NCI-H524 treated with DMSO at 0.1 percent for 48 hours (cell line): ENCODE data around the gene PRTN3.
"Not testable (repeated sequence)": the region's sequence is repeated elsewhere in the genome, so short reads cannot be mapped to it uniquely, and the experiment has no call there.

ENCODE experiments used
- DNase-seq: peaks from one replicate; lab custom pipeline; 2025; lab: John Stamatoyannopoulos, UW

PRTN3 gene

DNA sequence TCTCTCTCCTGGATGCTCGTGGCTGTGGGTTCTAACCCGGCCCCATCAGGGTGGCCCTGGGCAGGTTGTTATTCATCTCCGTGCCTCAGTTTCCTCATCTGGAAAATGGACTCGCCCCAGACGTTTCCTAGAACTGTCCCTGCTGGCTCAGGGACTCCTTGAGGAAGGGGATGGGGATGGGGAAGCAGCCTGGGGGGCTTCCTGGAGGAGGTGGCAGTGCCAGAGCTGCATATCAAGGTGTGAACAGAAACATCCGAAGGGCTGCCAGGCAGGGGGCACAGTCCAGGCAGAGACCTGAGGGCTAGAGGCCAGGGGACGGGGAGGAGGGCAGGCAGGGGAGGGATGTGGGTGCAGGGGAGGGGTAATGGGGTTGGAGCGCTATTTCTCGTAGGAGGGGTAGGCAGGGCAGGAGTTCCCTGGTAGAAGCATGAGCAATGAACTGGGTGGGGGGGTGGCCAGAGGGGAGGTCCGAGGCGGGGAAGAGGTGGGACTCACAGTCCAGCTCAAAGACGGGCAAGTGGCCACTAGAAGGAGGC lies 7.7 kb downstream of the PRTN3 start:
- no peak for DNase-seq

- DNase-seq: not testable (repeated sequence)
Observed at GRCh38 chr19:849195-849594, 8.4 kb downstream of the PRTN3 start.

GRCh38 chr19:850221-850978 lies 9.6 kb downstream of the PRTN3 start:
- no peak for DNase-seq

GRCh38 chr19:850979-851335 lies 10.2 kb downstream of the PRTN3 start:
- no peak for DNase-seq

GRCh38 chr19:852136-853013 lies 11.6 kb downstream of the PRTN3 start, which contains the start of gene ELANE:
Gene ELANE, plus strand, starts transcription at chr19:852303. Its CDS starts 26 bp downstream, at chr19:852329.
- no peak for DNase-seq

DNA sequence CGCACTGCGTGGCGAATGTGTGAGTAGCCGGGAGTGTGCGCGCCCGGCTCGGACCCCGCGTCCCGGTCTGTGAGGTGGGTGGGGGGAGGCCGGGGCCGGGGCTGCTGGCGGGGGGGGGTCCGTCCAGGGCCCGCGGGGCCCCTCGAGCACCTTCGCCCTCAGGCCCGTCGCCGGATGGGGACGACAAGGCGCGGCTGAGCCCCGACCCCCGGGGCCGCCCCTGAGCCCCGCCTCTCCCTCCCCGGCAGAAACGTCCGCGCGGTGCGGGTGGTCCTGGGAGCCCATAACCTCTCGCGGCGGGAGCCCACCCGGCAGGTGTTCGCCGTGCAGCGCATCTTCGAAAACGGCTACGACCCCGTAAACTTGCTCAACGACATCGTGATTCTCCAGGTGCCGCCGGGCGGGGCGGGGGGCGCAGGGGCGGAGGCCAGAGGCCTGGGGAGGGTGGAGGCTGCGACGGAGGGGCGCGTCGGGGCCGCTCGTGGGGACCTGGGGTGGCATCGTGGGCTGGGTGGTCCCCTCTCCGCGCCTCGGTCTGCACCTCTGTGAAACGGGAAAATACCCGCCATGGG lies 12.3 kb downstream of the PRTN3 start:
- no peak for DNase-seq

- not testable (repeated sequence) for DNase-seq
Observed at GRCh38 chr19:853614-854220, 12.9 kb downstream of the PRTN3 start.

- DNase-seq: no peak
Observed at GRCh38 chr19:854549-854948, 13.8 kb downstream of the PRTN3 start.

DNA sequence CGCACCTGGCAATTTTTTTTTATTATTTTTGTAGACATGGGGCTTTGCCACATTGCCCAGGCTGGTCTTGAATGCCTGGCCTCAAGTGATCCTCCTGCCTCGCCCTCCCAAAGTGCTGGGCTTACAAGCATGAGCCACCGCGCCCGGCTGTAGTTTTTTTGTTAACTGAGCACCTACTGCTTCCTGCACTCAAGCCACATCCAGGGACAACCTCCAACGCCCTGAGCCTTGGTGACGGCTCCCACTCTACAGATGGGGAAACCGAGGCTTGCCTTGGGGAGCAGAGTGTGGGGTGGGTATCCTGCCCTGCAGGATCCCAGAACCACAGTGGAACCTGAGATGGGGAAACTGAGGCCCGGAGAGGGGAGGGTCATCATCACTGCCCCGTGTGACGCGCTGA lies 14.3 kb downstream of the PRTN3 start:
- DNase-seq: no peak

DNA sequence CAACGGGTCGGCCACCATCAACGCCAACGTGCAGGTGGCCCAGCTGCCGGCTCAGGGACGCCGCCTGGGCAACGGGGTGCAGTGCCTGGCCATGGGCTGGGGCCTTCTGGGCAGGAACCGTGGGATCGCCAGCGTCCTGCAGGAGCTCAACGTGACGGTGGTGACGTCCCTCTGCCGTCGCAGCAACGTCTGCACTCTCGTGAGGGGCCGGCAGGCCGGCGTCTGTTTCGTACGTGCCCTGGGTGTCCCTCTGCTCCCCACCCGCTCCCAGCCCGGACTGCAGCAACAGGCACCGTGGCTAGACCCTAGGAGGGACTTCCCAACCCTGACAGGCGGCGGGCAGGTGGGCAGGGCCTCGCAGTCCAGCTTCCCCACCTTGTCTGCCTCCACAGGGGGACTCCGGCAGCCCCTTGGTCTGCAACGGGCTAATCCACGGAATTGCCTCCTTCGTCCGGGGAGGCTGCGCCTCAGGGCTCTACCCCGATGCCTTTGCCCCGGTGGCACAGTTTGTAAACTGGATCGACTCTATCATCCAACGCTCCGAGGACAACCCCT lies 14.8 kb downstream of the PRTN3 start:
- DNase-seq: no peak

- no peak for DNase-seq
Observed at GRCh38 chr19:858284-858683, 17.5 kb downstream of the PRTN3 start.

DNA sequence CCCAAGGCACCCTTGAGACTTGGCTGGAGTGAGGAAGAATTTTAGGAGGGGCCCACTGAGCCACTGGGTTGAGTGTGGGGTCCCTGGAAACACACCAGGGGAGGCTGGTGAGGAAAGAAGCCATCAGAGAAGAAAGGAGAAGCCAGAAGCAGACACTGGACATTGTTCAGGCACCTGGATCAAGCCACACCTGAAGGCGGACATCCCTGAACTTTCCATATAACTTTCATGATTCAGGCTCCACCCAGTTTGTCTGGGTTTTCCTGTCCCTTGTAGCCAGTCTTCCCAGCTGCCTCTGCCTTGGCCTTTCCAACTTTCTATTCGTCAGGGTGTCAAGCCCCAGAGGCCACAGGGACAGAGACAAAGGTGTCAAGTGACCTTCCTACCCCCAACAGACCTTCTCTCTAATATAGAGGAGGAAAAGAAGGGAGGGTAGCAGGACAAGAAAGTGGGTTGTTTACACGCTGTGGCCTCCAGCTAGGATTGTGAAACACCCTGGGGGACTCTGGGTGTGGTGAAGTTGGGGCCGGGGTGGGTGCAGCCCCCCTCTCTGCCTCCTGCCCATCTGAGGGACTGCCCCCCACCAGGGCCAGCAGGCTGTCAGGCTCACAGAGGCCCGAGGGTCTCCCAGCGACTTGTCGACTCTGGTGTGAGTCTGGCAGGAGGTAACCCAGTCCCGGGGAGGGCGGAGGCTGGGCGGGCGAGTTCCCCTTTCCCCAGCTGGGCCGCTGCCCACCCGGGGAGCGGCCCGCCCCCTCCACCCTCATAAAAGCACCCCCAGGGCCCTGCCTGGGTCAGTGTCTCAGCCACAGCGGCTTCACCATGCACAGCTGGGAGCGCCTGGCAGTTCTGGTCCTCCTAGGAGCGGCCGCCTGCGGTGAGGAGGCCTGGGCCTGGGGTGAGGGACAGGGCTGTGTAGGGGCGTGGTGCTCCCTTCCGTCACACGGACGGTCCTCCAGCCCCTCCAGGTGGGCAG lies 18.4 kb downstream of the PRTN3 start, which contains the start of gene CFD:
TSS of gene CFD (plus strand) at position 797 of the 976 bp plus-strand sequence. CDS start at position 823, 26 bp downstream.
- no peak for DNase-seq

- DNase-seq: no peak
Observed at GRCh38 chr19:861141-861755, 20.4 kb downstream of the PRTN3 start.

GRCh38 chr19:861756-862580 lies 21.2 kb downstream of the PRTN3 start:
- DNase-seq: no peak

- DNase-seq: no peak
Observed at GRCh38 chr19:862581-863314, 21.9 kb downstream of the PRTN3 start.

DNA sequence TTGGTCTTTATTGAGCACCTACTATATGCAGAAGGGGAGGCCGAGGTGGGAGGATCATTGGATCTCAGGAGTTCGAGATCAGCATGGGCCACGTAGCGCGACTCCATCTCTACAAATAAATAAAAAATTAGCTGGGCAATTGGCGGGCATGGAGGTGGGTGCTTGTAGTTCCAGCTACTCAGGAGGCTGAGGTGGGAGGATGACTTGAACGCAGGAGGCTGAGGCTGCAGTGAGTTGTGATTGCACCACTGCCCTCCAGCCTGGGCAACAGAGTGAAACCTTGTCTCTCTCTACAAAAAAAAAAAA lies 22.5 kb downstream of the PRTN3 start:
- DNase-seq: no peak

DNA sequence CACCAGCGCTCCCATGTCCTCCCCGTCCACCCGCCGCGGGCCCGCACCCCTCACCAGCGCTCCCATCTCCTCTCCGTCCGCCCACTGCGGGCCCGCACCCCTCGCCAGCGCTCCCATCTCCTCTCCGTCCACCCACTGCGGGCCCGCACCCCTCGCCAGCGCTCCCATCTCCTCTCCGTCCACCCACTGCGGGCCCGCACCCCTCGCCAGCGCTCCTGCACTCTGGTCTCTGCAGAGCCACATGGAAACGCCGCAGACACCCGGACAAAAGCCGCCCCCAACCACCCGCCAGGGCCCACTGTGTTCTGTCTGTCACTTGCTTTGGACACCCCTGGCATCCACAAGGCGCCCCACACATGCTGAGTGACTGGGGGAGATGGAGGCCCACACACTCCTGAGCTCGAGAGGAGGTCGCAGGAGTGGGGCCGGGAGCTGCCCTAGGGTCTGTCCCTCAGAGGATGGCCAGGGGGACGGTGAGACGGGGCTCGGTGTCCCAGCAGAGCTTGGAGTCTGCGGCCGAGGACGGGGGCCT lies 26.0 kb downstream of the PRTN3 start:
- DNase-seq: no peak

DNA sequence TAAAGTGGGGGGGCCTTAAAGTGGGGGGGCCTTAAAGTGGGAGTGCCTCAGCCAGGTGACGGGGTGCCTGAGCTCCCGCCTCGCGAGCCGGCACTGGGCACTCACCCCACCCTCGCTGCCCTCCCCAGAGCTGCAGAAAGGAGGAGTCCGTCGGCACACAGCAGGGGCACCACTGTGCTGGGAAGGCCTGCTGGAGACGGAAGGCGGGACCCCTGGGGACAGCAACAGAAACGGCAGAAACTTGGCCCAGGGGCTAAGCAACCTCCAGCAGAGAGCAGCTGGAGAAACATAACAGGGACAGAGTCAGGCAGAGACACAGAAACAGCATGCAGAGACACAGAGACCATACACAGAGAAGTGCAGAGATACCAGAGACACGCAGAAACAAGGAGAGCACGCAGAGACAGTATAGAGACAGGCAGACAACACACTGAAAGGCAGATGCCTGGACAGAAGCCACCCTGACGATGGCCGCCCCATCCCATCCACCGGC lies 26.5 kb downstream of the PRTN3 start:
- no peak for DNase-seq
